HEK293 (cell line): Measurements from ENCODE around the gene EIF4ENIF1.
A peak's percentile ranks its signal among the peaks of the same experiment; 100 is the strongest.

Experiments used
- CTCF ChIA-PET: fragments of 350-600 bp; formaldehyde crosslinking; extraction: SDS; loops from one replicate; lab custom pipeline; 2021; ENCODE audit warnings: antibody characterized with exemption; lab: Yijun Ruan, JAX
- POLR2A ChIA-PET: fragments of 300-600 bp; formaldehyde crosslinking; extraction: SDS; loops from one replicate; lab custom pipeline; 2020; ENCODE audit warnings: antibody characterized with exemption, inconsistent platforms; lab: Yijun Ruan, JAX
- H3K27ac ChIP-seq: fragments of 200-500 bp; sonication (Bioruptor generic); 2 replicates; pipeline ENCODE4 v1.5.1; 2014; ENCODE audit warnings: low read depth, low read length, control low read depth, inconsistent platforms; ENCODE audit errors: extremely low read depth
- H3K36me3 ChIP-seq, 2 experiments: fragments of 200-500 bp in 1 of 2; sonication (Bioruptor generic) in 1 of 2; 1 replicate in 1 of 2; 2 replicates in 1 of 2; pipeline ENCODE4 v1.5.1; 2014 to 2017; ENCODE audit warnings: inconsistent platforms in 2 of 2, low read length in 2 of 2; ENCODE audit not compliant: control insufficient read depth in 2 of 2, insufficient read depth in 1 of 2
- H3K4me1 ChIP-seq: fragments of 200-500 bp; sonication (Bioruptor generic); 2 replicates; pipeline ENCODE4 v1.5.1; 2014; ENCODE audit warnings: mild to moderate bottlenecking, low read length, inconsistent platforms; ENCODE audit not compliant: control insufficient read depth, insufficient read depth
- H3K4me3 ChIP-seq: 2 replicates; pipeline ENCODE4 v1.5.1; 2011; ENCODE audit warnings: low read depth, mild to moderate bottlenecking, control low read depth, low read length, moderate library complexity
- H3K9me3 ChIP-seq: fragments of 200-500 bp; sonication (Bioruptor generic); 2 replicates; pipeline ENCODE4 v1.5.1; 2014; ENCODE audit warnings: low read depth, low read length, inconsistent platforms; ENCODE audit not compliant: control insufficient read depth, insufficient read depth
- FEZF1 ChIP-seq: fragments of 450-650 bp; formaldehyde crosslinking; IDR thresholded peaks from 2 replicates; pipeline ENCODE4 v1.5.1; 2016; ENCODE audit warnings: missing biosample characterization, missing genetic modification characterization
- GLIS2 ChIP-seq: fragments of 450-650 bp; formaldehyde crosslinking; IDR thresholded peaks from 2 replicates; pipeline ENCODE4 v1.5.1; 2016; ENCODE audit warnings: missing biosample characterization, missing genetic modification characterization
- HOXD13 ChIP-seq: sonication (generic); formaldehyde crosslinking; IDR thresholded peaks from 2 replicates; pipeline ENCODE4 v1.8.0; 2022; ENCODE audit warnings: missing genetic modification reagents, borderline replicate concordance
- KLF9 ChIP-seq: fragments of 450-650 bp; formaldehyde crosslinking; IDR thresholded peaks from 2 replicates; pipeline ENCODE4 v1.5.1; 2016; ENCODE audit warnings: missing biosample characterization, missing genetic modification characterization, low read depth
- MZF1 ChIP-seq: fragments of 450-650 bp; formaldehyde crosslinking; IDR thresholded peaks from 2 replicates; pipeline ENCODE4 v1.5.1; 2017; ENCODE audit warnings: missing biosample characterization, missing genetic modification characterization, borderline replicate concordance
- PRDM6 ChIP-seq: fragments of 450-650 bp; formaldehyde crosslinking; IDR thresholded peaks from 2 replicates; pipeline ENCODE4 v1.5.1; 2017; ENCODE audit warnings: missing biosample characterization, missing genetic modification characterization
- SCRT1 ChIP-seq: fragments of 450-650 bp; formaldehyde crosslinking; IDR thresholded peaks from 2 replicates; pipeline ENCODE4 v1.5.1; 2016; ENCODE audit warnings: missing biosample characterization, missing genetic modification characterization, borderline replicate concordance
- SCRT2 ChIP-seq: fragments of 450-650 bp; formaldehyde crosslinking; IDR thresholded peaks from 2 replicates; pipeline ENCODE4 v1.5.1; 2016; ENCODE audit warnings: missing biosample characterization, missing genetic modification characterization
- YY2 ChIP-seq: fragments of 450-650 bp; formaldehyde crosslinking; IDR thresholded peaks from 2 replicates; pipeline ENCODE4 v1.5.1; 2016; ENCODE audit warnings: missing biosample characterization, missing genetic modification characterization
- ZBTB10 ChIP-seq: fragments of 450-650 bp; formaldehyde crosslinking; IDR thresholded peaks from 2 replicates; pipeline ENCODE4 v1.5.1; 2016; ENCODE audit warnings: missing biosample characterization, missing genetic modification characterization
- ZNF121 ChIP-seq: fragments of 450-650 bp; formaldehyde crosslinking; IDR thresholded peaks from 2 replicates; pipeline ENCODE4 v1.5.1; 2016; ENCODE audit warnings: missing biosample characterization, missing genetic modification characterization
- ZNF133 ChIP-seq: fragments of 450-650 bp; formaldehyde crosslinking; IDR thresholded peaks from 2 replicates; pipeline ENCODE4 v1.5.1; 2016; ENCODE audit warnings: missing biosample characterization, missing genetic modification characterization
- ZNF157 ChIP-seq: fragments of 450-650 bp; formaldehyde crosslinking; IDR thresholded peaks from 2 replicates; pipeline ENCODE4 v1.5.1; 2016; ENCODE audit warnings: missing biosample characterization, missing genetic modification characterization
- ZNF202 ChIP-seq: fragments of 450-650 bp; formaldehyde crosslinking; IDR thresholded peaks from 2 replicates; pipeline ENCODE4 v1.5.1; 2016; ENCODE audit warnings: missing biosample characterization, missing genetic modification characterization, borderline replicate concordance
- ZNF24 ChIP-seq: fragments of 450-650 bp; formaldehyde crosslinking; IDR thresholded peaks from 2 replicates; pipeline ENCODE4 v1.5.1; 2016; ENCODE audit warnings: missing biosample characterization, missing genetic modification characterization
- ZNF302 ChIP-seq: fragments of 450-650 bp; formaldehyde crosslinking; IDR thresholded peaks from 2 replicates; pipeline ENCODE4 v1.5.1; 2016; ENCODE audit warnings: missing biosample characterization, missing genetic modification characterization, low read depth
- ZNF37A ChIP-seq: fragments of 450-650 bp; IDR thresholded peaks from 2 replicates; pipeline ENCODE4 v1.5.1; 2018; ENCODE audit warnings: missing biosample characterization, missing genetic modification characterization
- ZNF529 ChIP-seq: fragments of 450-650 bp; formaldehyde crosslinking; IDR thresholded peaks from 2 replicates; pipeline ENCODE4 v1.5.1; 2017; ENCODE audit warnings: missing genetic modification characterization, missing biosample characterization; ENCODE audit not compliant: insufficient replicate concordance
- ZNF548 ChIP-seq: fragments of 450-650 bp; formaldehyde crosslinking; IDR thresholded peaks from 2 replicates; pipeline ENCODE4 v1.5.1; 2016; ENCODE audit warnings: missing biosample characterization, missing genetic modification characterization
- ZNF610 ChIP-seq: fragments of 450-650 bp; formaldehyde crosslinking; IDR thresholded peaks from 2 replicates; pipeline ENCODE4 v1.5.1; 2016; ENCODE audit warnings: missing biosample characterization, missing genetic modification characterization, borderline replicate concordance
- ZNF626 ChIP-seq: fragments of 450-650 bp; sonication (Bioruptor Pico); formaldehyde crosslinking; IDR thresholded peaks from 2 replicates; pipeline ENCODE4 v1.5.1; 2018; ENCODE audit warnings: missing biosample characterization, missing genetic modification characterization, inconsistent platforms
- ZNF654 ChIP-seq: fragments of 450-650 bp; formaldehyde crosslinking; IDR thresholded peaks from 2 replicates; pipeline ENCODE4 v1.5.1; 2016; ENCODE audit warnings: low read depth, missing biosample characterization, missing genetic modification characterization
- ZNF677 ChIP-seq: fragments of 450-650 bp; IDR thresholded peaks from 2 replicates; pipeline ENCODE4 v1.5.0; 2018; ENCODE audit warnings: missing biosample characterization, mild to moderate bottlenecking, missing genetic modification characterization, moderate library complexity
- TF ChIP-seq, protein P1 (sequence below): fragments of 450-650 bp; formaldehyde crosslinking; IDR thresholded peaks from 2 replicates; pipeline ENCODE4 v1.5.1; 2017; ENCODE audit warnings: missing biosample characterization, mild to moderate bottlenecking, missing genetic modification characterization, moderate library complexity
- TF ChIP-seq, protein P2 (sequence below): fragments of 450-650 bp; formaldehyde crosslinking; IDR thresholded peaks from 2 replicates; pipeline ENCODE4 v1.5.1; 2016; ENCODE audit warnings: missing biosample characterization, missing genetic modification characterization, borderline replicate concordance
- TF ChIP-seq, protein P3 (sequence below): fragments of 450-650 bp; formaldehyde crosslinking; IDR thresholded peaks from 2 replicates; pipeline ENCODE4 v1.5.1; 2017; ENCODE audit warnings: missing biosample characterization, missing genetic modification characterization

EIF4ENIF1 gene

DNA sequence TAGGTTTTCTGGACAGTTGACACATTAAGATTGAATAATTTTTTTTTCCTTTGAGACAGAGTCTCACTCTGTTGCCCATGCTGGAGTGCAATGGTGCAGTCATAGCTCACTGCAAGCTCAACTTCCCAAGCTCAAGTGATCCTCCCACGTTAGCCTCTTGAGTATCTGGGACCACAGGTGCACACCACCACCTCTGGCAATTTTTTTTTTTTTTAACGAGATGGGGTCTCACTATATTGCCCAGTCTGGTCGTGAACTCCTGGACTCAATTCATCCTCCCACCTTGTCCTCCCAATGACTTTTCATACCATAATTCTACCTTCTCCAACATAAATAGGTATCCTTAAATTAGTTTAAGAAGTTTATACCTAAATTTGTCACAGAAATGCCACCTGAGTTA, 8.5 kb downstream of the EIF4ENIF1 start:
- H3K36me3 ChIP-seq = peaks cover 82 to 89% of the 10 kb centered on the region in 2 experiments
- POLR2A ChIA-PET = no interaction called here
- no peak overlapping the region for H3K27ac ChIP-seq
- CTCF ChIA-PET = no interaction called here
- H3K4me1 ChIP-seq = no peaks in the 10 kb centered on the region
- TF ChIP-seq MZF1 (tag by site-specific recombination) = no peak
- TF ChIP-seq ZNF121 (tag by site-specific recombination) = peak; percentile 94
- TF ChIP-seq ZNF610 (tag by site-specific recombination) = no peak
- TF ChIP-seq SCRT1 (tag by site-specific recombination) = no peak
- H3K9me3 ChIP-seq = no peaks in the 10 kb centered on the region
- no peak overlapping the region for H3K4me3 ChIP-seq

DNA sequence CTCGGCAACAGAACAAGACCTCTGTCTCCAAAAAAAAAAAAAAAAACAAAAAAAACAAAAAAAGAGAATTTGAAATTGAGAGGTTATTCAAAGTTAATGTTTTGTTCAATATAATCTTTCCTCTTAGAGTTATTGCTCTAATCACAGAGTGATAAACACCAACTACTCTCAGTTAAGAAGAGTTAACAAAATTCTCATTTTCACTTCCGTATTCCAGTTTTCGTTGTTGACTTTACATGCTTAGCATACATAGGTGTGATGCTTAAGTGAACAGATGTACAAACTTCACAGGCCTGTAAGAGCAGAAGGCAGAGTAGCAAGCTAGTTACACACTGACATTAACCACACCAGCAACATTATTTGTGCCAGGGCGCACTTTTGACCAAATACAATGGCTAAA, 12.3 kb downstream of the EIF4ENIF1 start:
- Histone ChIP-seq H3K4me1 (no peaks in the 10 kb centered on the region), H3K27ac (no peak overlapping the region), H3K4me3 (no peak overlapping the region), H3K9me3 (no peaks in the 10 kb centered on the region), H3K36me3 (peaks cover 57 to 77% of the 10 kb centered on the region in 2 experiments)
- TF ChIP-seq ZNF529 = no peak
- TF ChIP-seq YY2 (tag by site-specific recombination) = no peak
- TF ChIP-seq ZNF202 = no peak
- TF ChIP-seq FEZF1 (tag by site-specific recombination) = no peak
- TF ChIP-seq ZNF24 (tag by site-specific recombination) = no peak
- TF ChIP-seq ZNF654 (tag by site-specific recombination) = no peak
- TF ChIP-seq PRDM6 = no peak
- no peak for TF ChIP-seq ZNF626 (tag by site-specific recombination)
- TF ChIP-seq HOXD13 = no peak
- TF ChIP-seq, protein P1, sequence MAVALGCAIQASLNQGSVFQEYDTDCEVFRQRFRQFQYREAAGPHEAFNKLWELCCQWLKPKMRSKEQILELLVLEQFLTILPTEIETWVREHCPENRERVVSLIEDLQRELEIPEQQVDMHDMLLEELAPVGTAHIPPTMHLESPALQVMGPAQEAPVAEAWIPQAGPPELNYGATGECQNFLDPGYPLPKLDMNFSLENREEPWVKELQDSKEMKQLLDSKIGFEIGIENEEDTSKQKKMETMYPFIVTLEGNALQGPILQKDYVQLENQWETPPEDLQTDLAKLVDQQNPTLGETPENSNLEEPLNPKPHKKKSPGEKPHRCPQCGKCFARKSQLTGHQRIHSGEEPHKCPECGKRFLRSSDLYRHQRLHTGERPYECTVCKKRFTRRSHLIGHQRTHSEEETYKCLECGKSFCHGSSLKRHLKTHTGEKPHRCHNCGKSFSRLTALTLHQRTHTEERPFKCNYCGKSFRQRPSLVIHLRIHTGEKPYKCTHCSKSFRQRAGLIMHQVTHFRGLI (tag by site-specific recombination) = no peak
- TF ChIP-seq ZNF677 (tag by site-specific recombination) = no peak
- TF ChIP-seq ZBTB10 (tag by site-specific recombination) = no peak
- CTCF ChIA-PET = no interaction called here
- POLR2A ChIA-PET = interaction anchor here (0.7 kb wide), 2 partner anchors 25 to 32 kb away, joined by 3 to 6 read pairs; no protein-coding TSS in a partner anchor

GRCh38 chr22:31475800-31476199, 13.8 kb downstream of the EIF4ENIF1 start:
- ChIA-PET CTCF (no interaction called here), POLR2A (no interaction called here)
- Histone ChIP-seq H3K36me3 (peaks cover 49 to 77% of the 10 kb centered on the region in 2 experiments), H3K9me3 (no peaks in the 10 kb centered on the region), H3K4me3 (no peak overlapping the region), H3K4me1 (no peaks in the 10 kb centered on the region), H3K27ac (no peak overlapping the region)
- TF ChIP-seq, protein P2, sequence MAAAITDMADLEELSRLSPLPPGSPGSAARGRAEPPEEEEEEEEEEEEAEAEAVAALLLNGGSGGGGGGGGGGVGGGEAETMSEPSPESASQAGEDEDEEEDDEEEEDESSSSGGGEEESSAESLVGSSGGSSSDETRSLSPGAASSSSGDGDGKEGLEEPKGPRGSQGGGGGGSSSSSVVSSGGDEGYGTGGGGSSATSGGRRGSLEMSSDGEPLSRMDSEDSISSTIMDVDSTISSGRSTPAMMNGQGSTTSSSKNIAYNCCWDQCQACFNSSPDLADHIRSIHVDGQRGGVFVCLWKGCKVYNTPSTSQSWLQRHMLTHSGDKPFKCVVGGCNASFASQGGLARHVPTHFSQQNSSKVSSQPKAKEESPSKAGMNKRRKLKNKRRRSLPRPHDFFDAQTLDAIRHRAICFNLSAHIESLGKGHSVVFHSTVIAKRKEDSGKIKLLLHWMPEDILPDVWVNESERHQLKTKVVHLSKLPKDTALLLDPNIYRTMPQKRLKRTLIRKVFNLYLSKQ = no peak
- no peak for TF ChIP-seq ZNF302 (tag by site-specific recombination)
- no peak for TF ChIP-seq KLF9 (tag by site-specific recombination)
- no peak for TF ChIP-seq GLIS2 (tag by site-specific recombination)
- TF ChIP-seq ZNF133 (tag by site-specific recombination) = no peak
- no peak for TF ChIP-seq SCRT2
- no peak for TF ChIP-seq ZNF548
- TF ChIP-seq, protein P3, sequence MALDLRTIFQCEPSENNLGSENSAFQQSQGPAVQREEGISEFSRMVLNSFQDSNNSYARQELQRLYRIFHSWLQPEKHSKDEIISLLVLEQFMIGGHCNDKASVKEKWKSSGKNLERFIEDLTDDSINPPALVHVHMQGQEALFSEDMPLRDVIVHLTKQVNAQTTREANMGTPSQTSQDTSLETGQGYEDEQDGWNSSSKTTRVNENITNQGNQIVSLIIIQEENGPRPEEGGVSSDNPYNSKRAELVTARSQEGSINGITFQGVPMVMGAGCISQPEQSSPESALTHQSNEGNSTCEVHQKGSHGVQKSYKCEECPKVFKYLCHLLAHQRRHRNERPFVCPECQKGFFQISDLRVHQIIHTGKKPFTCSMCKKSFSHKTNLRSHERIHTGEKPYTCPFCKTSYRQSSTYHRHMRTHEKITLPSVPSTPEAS = no peak
- no peak for TF ChIP-seq ZNF157 (tag by site-specific recombination)
- TF ChIP-seq ZNF37A (tag by site-specific recombination) = no peak
- TF ChIP-seq ZNF677 (tag by site-specific recombination) = no peak
